PFSK-1 (cell line): Measurements from ENCODE around the gene GCFC2.

Source experiments
- FOXP2 ChIP-seq: optimal IDR thresholded peaks from 2 replicates; pipeline ENCODE3; 2011; ENCODE audit warnings: borderline replicate concordance, control low read depth, inconsistent platforms; ENCODE audit not compliant: insufficient read depth; ENCODE audit errors: extremely low read length, extremely low read depth
- POLR2AphosphoS5 ChIP-seq: IDR thresholded peaks from 2 replicates; pipeline ENCODE4 v1.6.1; 2012; ENCODE audit warnings: low read depth, mild to moderate bottlenecking, control low read depth, low read length, moderate library complexity
- REST ChIP-seq, 2 experiments: IDR thresholded peaks; 2 replicates each; pipeline versions ENCODE4 v1.6.1 to v1.8.0; 2011 to 2012; ENCODE audit warnings: low read depth in 2 of 2, low read length in 2 of 2, control low read depth in 1 of 2, inconsistent platforms in 1 of 2, mild to moderate bottlenecking in 1 of 2, moderate library complexity in 1 of 2; ENCODE audit not compliant: insufficient read depth in 1 of 2
- SIN3A ChIP-seq: IDR thresholded peaks from 2 replicates; pipeline ENCODE4 v1.6.1; 2012; ENCODE audit warnings: mild to moderate bottlenecking, low read length, moderate library complexity, borderline replicate concordance; ENCODE audit not compliant: insufficient read depth
- TAF1 ChIP-seq: IDR thresholded peaks from 2 replicates; pipeline ENCODE4 v1.6.1; 2012; ENCODE audit warnings: low read length, control low read depth, borderline replicate concordance; ENCODE audit not compliant: insufficient read depth

The GCFC2 gene

DNA sequence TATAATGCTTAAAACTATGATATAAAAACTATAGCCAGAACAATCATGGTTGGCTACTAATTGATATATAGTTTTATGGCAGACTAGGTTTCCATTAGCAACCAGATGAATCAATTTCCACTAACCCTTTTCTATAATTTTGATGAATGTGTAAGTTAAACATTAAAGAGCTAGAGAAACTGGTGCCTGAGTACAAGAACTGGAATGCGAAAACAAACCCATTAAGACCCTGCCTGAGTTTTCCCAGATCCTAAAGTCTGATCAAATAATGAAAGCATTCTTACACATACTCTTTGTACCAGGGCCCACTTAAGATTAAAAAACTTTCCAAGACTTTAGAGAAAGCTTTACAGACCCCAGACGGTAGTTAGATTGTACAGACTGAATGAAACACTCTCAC lies 42.8 kb downstream of the GCFC2 start:
- TF ChIP-seq POLR2AphosphoS5 (no peak), FOXP2 (no peak), REST (IDR thresholded peaks at IDR 0.05; ENCODE audit: insufficient read depth in 1 of 2, low read depth in 2 of 2, low read length in 2 of 2) (no peak), TAF1 (no peak), SIN3A (no peak)

GRCh38 chr2:75666911-75667310 lies 43.8 kb downstream of the GCFC2 start:
- TF ChIP-seq TAF1: no peak
- TF ChIP-seq SIN3A: no peak
- no peak for TF ChIP-seq POLR2AphosphoS5
- no peak for TF ChIP-seq FOXP2
- no peak for TF ChIP-seq REST (IDR thresholded peaks at IDR 0.05; ENCODE audit: insufficient read depth in 1 of 2, low read depth in 2 of 2, low read length in 2 of 2)

DNA sequence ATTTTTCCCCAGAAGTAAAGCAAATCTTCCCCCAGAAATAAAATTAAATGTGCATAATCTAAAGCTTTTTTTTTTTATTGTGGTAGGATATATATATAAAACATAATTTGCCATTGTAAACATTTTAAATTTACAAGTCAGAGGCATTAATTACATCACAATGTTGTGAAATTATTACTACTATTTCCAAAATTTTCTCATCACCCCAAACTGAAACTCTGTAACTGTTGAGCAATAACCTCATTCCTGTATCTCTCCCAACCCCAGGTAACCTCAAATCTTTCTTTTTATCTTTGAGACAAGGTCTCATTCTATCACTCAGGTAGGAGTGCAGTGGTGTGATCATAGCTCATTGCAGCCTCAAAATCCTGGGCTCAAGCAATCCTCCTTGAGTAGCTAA lies 52.9 kb downstream of the GCFC2 start:
- TF ChIP-seq REST (IDR thresholded peaks at IDR 0.05; ENCODE audit: insufficient read depth in 1 of 2, low read depth in 2 of 2, low read length in 2 of 2) (no peak), TAF1 (no peak), FOXP2 (no peak), SIN3A (no peak), POLR2AphosphoS5 (no peak)

DNA sequence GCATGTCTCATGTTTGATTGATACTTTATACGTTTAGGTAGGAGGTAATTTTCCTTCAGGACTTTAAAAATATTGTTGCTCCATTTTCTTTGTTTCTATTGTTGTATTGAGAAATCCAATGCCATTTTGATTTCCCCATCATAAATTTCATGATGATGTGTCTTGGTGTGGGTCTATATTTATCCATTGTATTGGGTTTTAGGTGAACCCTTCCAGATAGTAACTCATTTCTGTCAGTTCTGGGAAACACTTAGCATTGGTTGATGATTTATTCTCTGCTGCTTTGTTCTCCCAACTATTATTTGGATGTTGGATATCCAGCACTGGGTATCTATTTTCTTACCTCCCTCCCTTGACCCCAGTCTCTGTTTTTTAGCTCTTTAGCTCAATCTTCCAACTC lies 54.2 kb downstream of the GCFC2 start:
- TF ChIP-seq FOXP2: no peak

DNA sequence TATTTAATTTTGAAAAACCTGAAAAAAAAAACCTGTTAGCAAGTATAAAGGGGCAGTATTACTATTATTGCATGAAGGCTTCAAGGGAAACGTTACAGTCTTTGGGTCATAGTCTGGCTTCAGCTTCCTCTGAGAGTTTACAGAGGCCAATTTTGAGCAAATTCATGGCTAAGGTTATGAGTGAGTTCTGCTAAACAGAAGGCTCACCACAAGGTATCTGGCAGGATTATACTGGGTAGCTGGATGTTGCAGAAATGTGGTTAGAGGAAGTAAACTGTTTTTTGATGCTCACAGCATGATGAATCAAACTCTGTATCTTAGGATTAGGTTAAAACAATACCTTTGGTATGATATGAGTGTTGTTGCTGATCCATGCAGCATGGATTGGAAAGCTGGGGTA lies 54.9 kb downstream of the GCFC2 start:
- TF ChIP-seq SIN3A (no peak), POLR2AphosphoS5 (no peak), REST (IDR thresholded peaks at IDR 0.05; ENCODE audit: insufficient read depth in 1 of 2, low read depth in 2 of 2, low read length in 2 of 2) (no peak), FOXP2 (no peak), TAF1 (no peak)

- TF ChIP-seq TAF1: no peak
- no peak for TF ChIP-seq REST (IDR thresholded peaks at IDR 0.05; ENCODE audit: insufficient read depth in 1 of 2, low read depth in 2 of 2, low read length in 2 of 2)
- no peak for TF ChIP-seq POLR2AphosphoS5
- TF ChIP-seq FOXP2: no peak
- no peak for TF ChIP-seq SIN3A
Measured at GRCh38 chr2:75654012-75654411, 56.7 kb downstream of the GCFC2 start.
